GM12872 (cell line): ENCODE data around the gene PLXNC1.

ENCODE experiments used
- CTCF ChIP-seq: IDR thresholded peaks from 3 replicates; pipeline ENCODE4 v1.5.1; 2011; ENCODE audit warnings: low read depth, mild to moderate bottlenecking, low read length, moderate library complexity; ENCODE audit not compliant: insufficient read depth

Gene PLXNC1

GRCh38 chr12:94178054-94178453, 29.7 kb downstream of the PLXNC1 start:
- no peak for TF ChIP-seq CTCF

- TF ChIP-seq CTCF: no peak
These were observed 30.5 kb downstream of the PLXNC1 start for GRCh38 chr12:94178882-94179281.

GRCh38 chr12:94179723-94180122, 31.3 kb downstream of the PLXNC1 start:
- TF ChIP-seq CTCF: no peak

- no peak for TF ChIP-seq CTCF
These were observed 32.4 kb downstream of the PLXNC1 start for GRCh38 chr12:94180558-94181296.

GRCh38 chr12:94182986-94183707, 34.8 kb downstream of the PLXNC1 start:
- no peak for TF ChIP-seq CTCF

- TF ChIP-seq CTCF: no peak
These were observed 35.5 kb downstream of the PLXNC1 start for GRCh38 chr12:94183708-94184379.

- TF ChIP-seq CTCF: no peak
These were observed 36.8 kb downstream of the PLXNC1 start for GRCh38 chr12:94184995-94185719.
